HepG2 (cell line): ENCODE measurements around the gene KRT76. TPM values are rescaled to one million over a fixed set of nuclear protein-coding genes. Genes with fewer than 3 reads are reported as not detected.
"Not testable (repeated sequence)": the region's sequence is repeated elsewhere in the genome, so short reads cannot be mapped to it uniquely, and the experiment has no call there.

ENCODE experiments used
- ATAC-seq: fragments of 200-7000 bp; cut with Tn5 transposase; 3 replicates; pipeline ENCODE4 v1.9.1; 2020; ENCODE audit warnings: mild to moderate bottlenecking, moderate library complexity
- BruUV-seq: library from RNA; stranded (reverse); fragments of 400-500 nt; replicated peaks from 2 replicates; lab custom pipeline; 2021; lab: Mats Ljungman, UMichigan
- CTCF ChIA-PET: fragments of 300-600 bp; formaldehyde crosslinking; extraction: SDS; loops from one replicate; lab custom pipeline; 2021; ENCODE audit warnings: low total read pairs, inconsistent platforms, low intra/inter-chr PET ratio; lab: Yijun Ruan, JAX
- POLR2A ChIA-PET: fragments of 350-600 bp; sonication (Branson Sonifier 250); formaldehyde crosslinking; loops from one replicate; lab custom pipeline; 2020; ENCODE audit warnings: antibody characterized with exemption, inconsistent platforms; lab: Yijun Ruan, JAX
- DNase-seq: peaks from one replicate; pipeline ENCODE4 v3.0.0-alpha.2; 2015; ENCODE audit warnings: low spot score
- FAIRE-seq: peaks from 3 replicates; lab custom pipeline; 2011; peaks lifted over from hg19 to GRCh38; lab: Jason Lieb, UNC
- H2AFZ ChIP-seq: one replicate; pipeline ENCODE4 v1.6.1; 2011; ENCODE audit warnings: low read length, inconsistent platforms
- H3K27ac ChIP-seq: fragments of 300-600 bp; 3 replicates; pipeline ENCODE4 v1.8.0; 2011; ENCODE audit warnings: mixed run types, mild to moderate bottlenecking, mixed read lengths, low read length, inconsistent platforms; ENCODE audit not compliant: insufficient read depth; ENCODE audit errors: extremely low read length
- H3K27me3 ChIP-seq, 2 experiments: fragments of 200-600 bp in 1 of 2; 2 replicates in 1 of 2; 3 replicates in 1 of 2; pipeline versions ENCODE4 v1.6.0 to v1.8.0; 2011; ENCODE audit warnings: low read length in 2 of 2, mild to moderate bottlenecking in 2 of 2, moderate library complexity in 2 of 2, inconsistent platforms in 1 of 2; ENCODE audit not compliant: insufficient read depth in 2 of 2, control insufficient read depth in 1 of 2
- H3K36me3 ChIP-seq, 2 experiments: fragments of 200-600 bp in 1 of 2; replicated peaks in 1 of 2; 2 replicates in 1 of 2; 3 replicates in 1 of 2; pipeline versions ENCODE4 v1.5.1 to v1.8.0; 2011; ENCODE audit warnings: low read length in 2 of 2, inconsistent platforms in 1 of 2; ENCODE audit not compliant: insufficient read depth in 2 of 2, control insufficient read depth in 1 of 2
- H3K4me1 ChIP-seq: 2 replicates; pipeline ENCODE4 v1.5.1; 2012; ENCODE audit warnings: low read length, inconsistent platforms; ENCODE audit not compliant: insufficient read depth
- H3K4me2 ChIP-seq: 2 replicates; pipeline ENCODE4 v1.6.0; 2011; ENCODE audit warnings: low read depth, low read length, inconsistent platforms
- H3K4me3 ChIP-seq, 3 experiments: fragments of 200-600 bp in 1 of 3; sonication (generic), shearing (Covaris generic) in 1 of 3; replicated peaks in 1 of 3; 2 replicates each; pipeline ENCODE4 v1.5.1; 2011 to 2016; ENCODE audit warnings: low read length in 3 of 3, inconsistent platforms in 2 of 3, low read depth in 2 of 3, mild to moderate bottlenecking in 2 of 3, control low read depth in 1 of 3, mixed read lengths in 1 of 3; ENCODE audit not compliant: insufficient read depth in 1 of 3
- H3K79me2 ChIP-seq: one replicate; pipeline ENCODE4 v1.6.1; 2011; ENCODE audit warnings: low read length, inconsistent platforms; ENCODE audit not compliant: insufficient read depth
- H3K9ac ChIP-seq: 2 replicates; pipeline ENCODE4 v1.6.0; 2011; ENCODE audit warnings: mild to moderate bottlenecking, low read depth, low read length, inconsistent platforms; ENCODE audit not compliant: insufficient read depth
- H3K9me3 ChIP-seq: 2 replicates; pipeline ENCODE4 v1.5.1; 2012; ENCODE audit warnings: mild to moderate bottlenecking, low read length
- H4K20me1 ChIP-seq: 2 replicates; pipeline ENCODE4 v1.6.0; 2011; ENCODE audit warnings: inconsistent platforms, mild to moderate bottlenecking, low read length, moderate library complexity; ENCODE audit not compliant: insufficient read depth
- AKNA ChIP-seq: sonication (generic); formaldehyde crosslinking; IDR thresholded peaks from 2 replicates; pipeline ENCODE4 v1.4.0; 2020; ENCODE audit warnings: missing genetic modification reagents, borderline replicate concordance
- ZBTB42 ChIP-seq: sonication (generic); formaldehyde crosslinking; IDR thresholded peaks from 2 replicates; pipeline ENCODE4 v1.5.0; 2020; ENCODE audit warnings: mild to moderate bottlenecking, missing genetic modification reagents
- ZFP37 ChIP-seq: sonication (generic); formaldehyde crosslinking; IDR thresholded peaks from 2 replicates; pipeline ENCODE4 v1.4.0; 2020; ENCODE audit warnings: missing genetic modification reagents, borderline replicate concordance
- ZNF597 ChIP-seq: sonication (generic); formaldehyde crosslinking; IDR thresholded peaks from 2 replicates; pipeline ENCODE4 v1.5.0; 2020; ENCODE audit warnings: missing genetic modification reagents
- WGBS: methylation state at CpG from one replicate; pipeline ENCODE4 v1.1.6; 2017; ENCODE audit warnings: low lambda C conversion rate; 5-methylcytosine and 5-hydroxymethylcytosine counted together
- in situ Hi-C: cut with HindIII; loops from 2 replicates; pipeline ENCODE4 v1.10.0; 2017; ENCODE audit warnings: low pct_unique_long_range_greater_than_20kb; ENCODE audit not compliant: extremely low pct_ligation_motif_present
- intact Hi-C: fragments of 100-400 bp; cut with micrococcal nuclease; formaldehyde crosslinking; loops from one replicate; pipeline ENCODE4 v1.10.0; 2022; ENCODE audit not compliant: unreplicated experiment
- polyA plus RNA-seq, 8 experiments: library from polyadenylated mRNA; depleted of rRNA in 3 of 8; stranded (reverse) in 7 of 8; unstranded in 1 of 8; fragments of >200 nt; fragmentation: Illumina TruSeq in 4 of 8; extraction: Trizol in 4 of 8; gene quantifications; 2 replicates each; pipeline versions ENCODE4 v1.2.1 to v1.2.3, GENCODE V29; 2011 to 2016; ENCODE audit warnings: low read depth in 4 of 8, missing spikeins in 1 of 8, mixed read lengths in 1 of 8; ENCODE audit not compliant: insufficient read depth in 1 of 8
- total RNA-seq, 5 experiments: library from RNA; depleted of rRNA; stranded (reverse); fragments of >200 nt; fragmentation: Illumina TruSeq; extraction: Trizol; gene quantifications; 2 replicates each; pipeline ENCODE4 v1.2.3, GENCODE V29; 2016; ENCODE audit warnings: low read depth in 1 of 5

Gene KRT76
- total and polyA plus RNA-seq, 2 of the 13 experiments (the other 11 are each of a cell fraction or from before 2014, with no cell fraction given), result not detected

GRCh38 chr12:52796429-52796794, 19.3 kb upstream of the KRT76 start:
- ChIA-PET POLR2A (no interaction called here), CTCF (no interaction called here)
- Histone ChIP-seq H3K9ac (no peak overlapping the region), H3K27me3 (peaks cover 0 to 18% of the 10 kb centered on the region in 2 experiments; a peak in 3 of 5 replicates), H4K20me1 (no peaks in the 10 kb centered on the region), H3K4me2 (no peak overlapping the region), H3K4me1 (no peaks in the 10 kb centered on the region), H2AFZ (no peak overlapping the region), H3K4me3 (no peak overlapping the region), H3K27ac (no peak overlapping the region), H3K36me3 (no peaks in the 10 kb centered on the region), H3K79me2 (no peaks in the 10 kb centered on the region), H3K9me3 (no peaks in the 10 kb centered on the region)
- WGBS, result 55% methylated on average over 2 of the region's 3 CpGs
- DNase-seq, result no peak
- no peak for FAIRE-seq
- in situ Hi-C loops (no loop called here), intact Hi-C loops (no loop called here)
- BruUV-seq, result no TSS peak
- no peak for ATAC-seq
- TF ChIP-seq ZNF597 (CRISPR knock-in tag), result no peak

- CTCF ChIA-PET, result no interaction called here
- H3K9ac ChIP-seq, result no peak within 1 kb of the TSS
- no peak within 1 kb of the TSS for H2AFZ ChIP-seq
- peaks cover 0 to 23% of the 10 kb centered on the region in 2 experiments; a peak in 3 of 5 replicates for H3K27me3 ChIP-seq
- H3K4me2 ChIP-seq, result no peak within 1 kb of the TSS
- in situ Hi-C loops, result no loop called here
- no peak for TF ChIP-seq ZBTB42
- TF ChIP-seq ZFP37 (CRISPR knock-in tag), result no peak
- no peak for TF ChIP-seq AKNA (CRISPR knock-in tag)
- no peaks in the 10 kb centered on the region for H3K4me1 ChIP-seq
- FAIRE-seq (no peak), ATAC-seq (no peak), DNase-seq (no peak)
- no peak within 1 kb of the TSS for H3K4me3 ChIP-seq
- no peaks in the 10 kb centered on the region for H4K20me1 ChIP-seq
- H3K9me3 ChIP-seq, result no peaks in the 10 kb centered on the region
- 38% methylated on average over 7 of the region's 17 CpGs for WGBS
- BruUV-seq, result no TSS peak
- POLR2A ChIA-PET, result no interaction called here
- intact Hi-C loops, result no loop called here
- no peak within 1 kb of the TSS for H3K27ac ChIP-seq
- no peaks in the 10 kb centered on the region for H3K79me2 ChIP-seq
- H3K36me3 ChIP-seq, result no peaks in the 10 kb centered on the region
Observed at GRCh38 chr12:52795694-52796428, 18.7 kb upstream of the KRT76 start, which contains the start of gene KRT3. Gene KRT3, minus strand, starts transcription at chr12:52796117. Its CDS starts 75 bp downstream, at chr12:52796042.

GRCh38 chr12:52795332-52795674, 18.2 kb upstream of the KRT76 start:
- intact Hi-C loops, result not testable (repeated sequence)

More at GRCh38 chr12:52795332-52795674, 18.2 kb upstream of the KRT76 start:
- H3K4me2 ChIP-seq, CTCF ChIA-PET, H4K20me1 ChIP-seq, FAIRE-seq, POLR2A ChIA-PET, H3K9me3 ChIP-seq, ATAC-seq, DNase-seq, H2AFZ ChIP-seq, BruUV-seq, H3K27ac ChIP-seq, H3K4me3 ChIP-seq, H3K36me3 ChIP-seq, H3K79me2 ChIP-seq, in situ Hi-C loops, H3K4me1 ChIP-seq, H3K9ac ChIP-seq: not testable (repeated sequence)
- peaks cover under 1 to 28% of the 10 kb centered on the region in 2 experiments; a peak in 3 of 5 replicates for H3K27me3 ChIP-seq
- WGBS, result 20% methylated on average over 1 of the region's 2 CpGs
